MCF 10A (cell line): ENCODE data around the gene HPS4. TPM values are rescaled to one million over a fixed set of nuclear protein-coding genes. Genes with fewer than 3 reads are reported as not detected.

Experiments
- BruUV-seq: library from RNA; stranded (reverse); fragments of 400-500 nt; replicated peaks from 2 replicates; lab custom pipeline; 2021; lab: Mats Ljungman, UMichigan
- CTCF ChIA-PET: fragments of 300-600 bp; sonication (Branson Sonifier 250); formaldehyde crosslinking; extraction: SDS; loops from one replicate; lab custom pipeline; 2021; ENCODE audit warnings: antibody characterized with exemption, inconsistent platforms; lab: Yijun Ruan, JAX
- POLR2A ChIA-PET: fragments of 300-600, 350-650 bp; sonication (Branson Sonifier 250); formaldehyde crosslinking; extraction: SDS; loops from one replicate; lab custom pipeline; 2020; ENCODE audit warnings: antibody characterized with exemption, inconsistent platforms; lab: Yijun Ruan, JAX
- DNase-seq: peaks from one replicate; pipeline ENCODE4 v3.0.0-alpha.2; 2018; ENCODE audit not compliant: unreplicated experiment
- H3K27ac Mint-ChIP-seq: one replicate; pipeline ENCODE4 v1.8.0; 2022; ENCODE audit warnings: mild to moderate bottlenecking, low read depth, mixed read lengths; ENCODE audit not compliant: unreplicated experiment
- H3K27me3 Mint-ChIP-seq: one replicate; pipeline ENCODE4 v1.8.0; 2022; ENCODE audit warnings: mixed read lengths; ENCODE audit not compliant: insufficient read depth, unreplicated experiment
- H3K36me3 Mint-ChIP-seq: one replicate; pipeline ENCODE4 v1.8.0; 2022; ENCODE audit warnings: mild to moderate bottlenecking, moderate library complexity, mixed read lengths; ENCODE audit not compliant: insufficient read depth, unreplicated experiment
- H3K4me1 Mint-ChIP-seq: one replicate; pipeline ENCODE4 v1.8.0; 2022; ENCODE audit warnings: mixed read lengths; ENCODE audit not compliant: insufficient read depth, unreplicated experiment
- H3K4me3 Mint-ChIP-seq: one replicate; pipeline ENCODE4 v1.8.0; 2022; ENCODE audit warnings: mild to moderate bottlenecking, moderate library complexity, mixed read lengths; ENCODE audit not compliant: unreplicated experiment
- H3K9me3 Mint-ChIP-seq: one replicate; pipeline ENCODE4 v1.8.0; 2022; ENCODE audit warnings: mixed read lengths; ENCODE audit not compliant: unreplicated experiment
- CTCF ChIP-seq: fragments of 200-600 bp; IDR thresholded peaks from one replicate; pipeline ENCODE4 v1.8.0; 2022; ENCODE audit warnings: antibody characterized with exemption, mild to moderate bottlenecking; ENCODE audit not compliant: unreplicated experiment
- intact Hi-C: fragments of 100-400 bp; cut with micrococcal nuclease; formaldehyde crosslinking; loops from 2 replicates; pipeline ENCODE4 v1.14.1; 2022
- total RNA-seq: library from RNA; stranded (reverse); gene quantifications from 2 replicates; pipeline ENCODE4 v1.2.3, GENCODE V29; 2022

The HPS4 gene
- total RNA-seq, 1 experiment from 2014 or later: 35.6 TPM

GRCh38 chr22:26466196-26466595, 17.4 kb downstream of the HPS4 start:
- Mint-ChIP-seq H3K4me3 (no peak overlapping the region), H3K27me3 (no peaks in the 10 kb centered on the region), H3K27ac (no peak overlapping the region), H3K36me3 (peaks cover 87% of the 10 kb centered on the region), H3K4me1 (peaks cover 14% of the 10 kb centered on the region), H3K9me3 (no peaks in the 10 kb centered on the region)
- CTCF ChIA-PET: interaction anchor here (0.6 to 2.2 kb wide), 5 partner anchors 9 to 100 kb away, joined by 3 to 9 read pairs (median 7); no protein-coding TSS in a partner anchor
- intact Hi-C loops: no loop called here
- BruUV-seq: no TSS peak
- POLR2A ChIA-PET: interaction anchor here (2.4 kb wide), 1 partner anchor 18 kb away, joined by 13 read pairs; the partner anchor contains the start of genes HPS4 and SRRD
- no peak for TF ChIP-seq CTCF
- DNase-seq: no peak

- POLR2A ChIA-PET: interaction anchor here (1.2 kb wide), 1 partner anchor 19 kb away, joined by 5 read pairs; the partner anchor contains the start of genes HPS4 and SRRD
- intact Hi-C loops: loop anchor here (5.0 kb wide), 1 partner anchor 47 kb away; no protein-coding TSS in a partner anchor
Measured at GRCh38 chr22:26464312-26464711, 19.3 kb downstream of the HPS4 start.

GRCh38 chr22:26463688-26464087, 19.9 kb downstream of the HPS4 start:
- H3K9me3 Mint-ChIP-seq: no peaks in the 10 kb centered on the region
- intact Hi-C loops: loop anchor here (5.0 kb wide), 1 partner anchor 46 kb away; no protein-coding TSS in a partner anchor
- DNase-seq: no peak
- no peak overlapping the region for H3K27ac Mint-ChIP-seq
- no peak for TF ChIP-seq CTCF
- no peaks in the 10 kb centered on the region for H3K27me3 Mint-ChIP-seq
- ChIA-PET CTCF (interaction anchor here (0.6 to 5.4 kb wide), 10 partner anchors 9 to 1910 kb away, joined by 3 to 172 read pairs (median 4); partner anchors contain the start of genes HPS4 and SRRD), POLR2A (interaction anchor here (1.2 kb wide), 2 partner anchors 20 to 21 kb away, joined by 3 to 5 read pairs; partner anchors contain the start of genes HPS4 and SRRD)
- H3K36me3 Mint-ChIP-seq: peaks cover 75% of the 10 kb centered on the region
- no TSS peak for BruUV-seq
- no peak overlapping the region for H3K4me3 Mint-ChIP-seq
- H3K4me1 Mint-ChIP-seq: peaks cover 7% of the 10 kb centered on the region

More at GRCh38 chr22:26464312-26464711, 19.3 kb downstream of the HPS4 start:
- Mint-ChIP-seq H3K27me3 (no peaks in the 10 kb centered on the region), H3K4me3 (no peak overlapping the region), H3K27ac (no peak overlapping the region), H3K9me3 (no peaks in the 10 kb centered on the region), H3K4me1 (peaks cover 7% of the 10 kb centered on the region), H3K36me3 (peaks cover 77% of the 10 kb centered on the region)
- no TSS peak for BruUV-seq
- DNase-seq: no peak
- CTCF ChIA-PET: interaction anchor here (0.6 to 5.4 kb wide), 5 partner anchors 8 to 1131 kb away, joined by 3 to 172 read pairs (median 3); no protein-coding TSS in a partner anchor
- TF ChIP-seq CTCF: no peak

- intact Hi-C loops: loop anchor here (5.0 kb wide), 1 partner anchor 46 kb away; no protein-coding TSS in a partner anchor
- Mint-ChIP-seq H3K27ac (no peak overlapping the region), H3K4me1 (peaks cover 7% of the 10 kb centered on the region), H3K36me3 (peaks cover 75% of the 10 kb centered on the region), H3K4me3 (no peak overlapping the region), H3K27me3 (no peaks in the 10 kb centered on the region), H3K9me3 (no peaks in the 10 kb centered on the region)
- CTCF ChIA-PET: interaction anchor here (0.6 to 5.4 kb wide), 10 partner anchors 20 to 1910 kb away, joined by 3 to 172 read pairs (median 7); partner anchors contain the start of genes HPS4 and SRRD
- no peak for DNase-seq
- no TSS peak for BruUV-seq
- POLR2A ChIA-PET: interaction anchor here (1.2 kb wide), 1 partner anchor 21 kb away, joined by 3 read pairs; no protein-coding TSS in a partner anchor
- no peak for TF ChIP-seq CTCF
Measured at GRCh38 chr22:26463101-26463661, 20.4 kb downstream of the HPS4 start.
